Measurements from ENCODE around the gene MINDY4. TPM values are rescaled to one million over a fixed set of nuclear protein-coding genes. Genes with fewer than 3 reads are reported as not detected.

The MINDY4 gene
- total RNA-seq, 2 experiments from 2014 or later: 1.3 to 1.7 TPM

DNA sequence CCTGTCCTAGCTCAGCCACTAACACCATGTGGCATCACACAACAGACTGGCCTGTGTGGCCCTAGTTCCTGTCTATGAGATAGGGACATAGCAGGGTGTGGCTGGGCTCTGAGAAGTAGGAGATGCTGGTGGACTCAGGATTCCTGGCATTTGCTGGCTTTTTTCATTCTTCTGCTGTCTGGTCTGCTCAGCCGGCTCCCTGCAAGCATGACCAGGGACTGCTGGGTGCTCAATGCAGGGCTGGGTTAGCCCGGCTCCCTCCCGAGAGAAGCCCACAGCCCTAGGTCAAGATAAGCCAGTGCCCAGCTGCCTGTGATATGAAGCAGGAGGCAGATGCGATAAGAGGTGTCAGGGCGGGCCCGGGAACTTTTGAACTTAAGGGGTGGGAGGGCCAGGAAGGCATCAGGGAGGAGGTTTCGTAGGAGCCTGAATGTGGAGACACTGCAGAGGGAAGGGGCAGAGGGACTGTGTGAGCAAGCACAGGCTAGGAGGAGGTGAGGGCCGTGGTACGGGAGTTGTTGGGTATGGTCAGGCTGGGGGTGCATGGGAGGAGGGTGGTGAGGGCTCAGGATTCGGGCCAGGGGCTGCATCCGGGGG, 143.9 kb downstream of the MINDY4 start:
- H3K36me3 Mint-ChIP-seq (ENCODE audit: low read depth): no peaks in the 10 kb centered on the region
- no peak overlapping the region for H3K4me3 Mint-ChIP-seq
- no peak for DNase-seq
- H3K9me3 Mint-ChIP-seq: no peaks in the 10 kb centered on the region
- ATAC-seq: no peak
- ChIA-PET POLR2A (no interaction called here), CTCF (no interaction called here)
- no peaks in the 10 kb centered on the region for H3K27me3 Mint-ChIP-seq
- TF ChIP-seq, protein P1, sequence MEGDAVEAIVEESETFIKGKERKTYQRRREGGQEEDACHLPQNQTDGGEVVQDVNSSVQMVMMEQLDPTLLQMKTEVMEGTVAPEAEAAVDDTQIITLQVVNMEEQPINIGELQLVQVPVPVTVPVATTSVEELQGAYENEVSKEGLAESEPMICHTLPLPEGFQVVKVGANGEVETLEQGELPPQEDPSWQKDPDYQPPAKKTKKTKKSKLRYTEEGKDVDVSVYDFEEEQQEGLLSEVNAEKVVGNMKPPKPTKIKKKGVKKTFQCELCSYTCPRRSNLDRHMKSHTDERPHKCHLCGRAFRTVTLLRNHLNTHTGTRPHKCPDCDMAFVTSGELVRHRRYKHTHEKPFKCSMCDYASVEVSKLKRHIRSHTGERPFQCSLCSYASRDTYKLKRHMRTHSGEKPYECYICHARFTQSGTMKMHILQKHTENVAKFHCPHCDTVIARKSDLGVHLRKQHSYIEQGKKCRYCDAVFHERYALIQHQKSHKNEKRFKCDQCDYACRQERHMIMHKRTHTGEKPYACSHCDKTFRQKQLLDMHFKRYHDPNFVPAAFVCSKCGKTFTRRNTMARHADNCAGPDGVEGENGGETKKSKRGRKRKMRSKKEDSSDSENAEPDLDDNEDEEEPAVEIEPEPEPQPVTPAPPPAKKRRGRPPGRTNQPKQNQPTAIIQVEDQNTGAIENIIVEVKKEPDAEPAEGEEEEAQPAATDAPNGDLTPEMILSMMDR (IDR thresholded peaks at IDR 0.05): no peak
- no peak overlapping the region for H3K27ac Mint-ChIP-seq
- no peaks in the 10 kb centered on the region for H3K4me1 Mint-ChIP-seq (ENCODE audit: low read depth)
- intact Hi-C loops (cut with micrococcal nuclease): no loop called here

DNA sequence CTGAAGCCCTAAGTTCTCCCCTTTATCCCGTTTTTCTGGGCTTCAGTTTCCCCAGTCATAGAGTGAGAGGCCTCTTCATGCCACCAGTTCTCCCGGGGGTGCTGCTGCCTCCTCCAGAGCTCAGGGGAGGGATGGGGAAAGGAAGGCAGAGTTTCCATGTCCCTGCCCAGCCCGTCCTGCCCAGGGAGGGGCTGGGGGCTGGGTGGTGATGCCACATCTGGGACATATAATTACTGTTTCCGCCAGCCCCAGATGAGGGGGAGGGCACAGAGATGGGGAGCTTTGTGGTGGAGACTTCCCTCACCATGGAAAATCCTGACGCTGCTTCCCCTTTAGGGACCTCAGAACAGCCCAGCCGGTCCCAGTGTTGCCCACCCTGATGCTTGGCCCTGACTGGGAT, 144.5 kb downstream of the MINDY4 start:
- Mint-ChIP-seq H3K27me3 (no peaks in the 10 kb centered on the region), H3K9me3 (no peaks in the 10 kb centered on the region), H3K4me1 (ENCODE audit: low read depth) (no peaks in the 10 kb centered on the region), H3K4me3 (no peak overlapping the region), H3K36me3 (ENCODE audit: low read depth) (no peaks in the 10 kb centered on the region), H3K27ac (no peak overlapping the region)
- ChIA-PET CTCF (interaction anchor here (1.1 kb wide), 1 partner anchor 68 kb away, joined by 3 read pairs; no protein-coding TSS in a partner anchor), POLR2A (interaction anchor here (0.5 kb wide), 1 partner anchor 161 kb away, joined by 3 read pairs; no protein-coding TSS in a partner anchor)
- intact Hi-C loops (cut with micrococcal nuclease): no loop called here
- TF ChIP-seq, protein P1 (IDR thresholded peaks at IDR 0.05): no peak
- no peak for DNase-seq
- no peak for ATAC-seq

DNA sequence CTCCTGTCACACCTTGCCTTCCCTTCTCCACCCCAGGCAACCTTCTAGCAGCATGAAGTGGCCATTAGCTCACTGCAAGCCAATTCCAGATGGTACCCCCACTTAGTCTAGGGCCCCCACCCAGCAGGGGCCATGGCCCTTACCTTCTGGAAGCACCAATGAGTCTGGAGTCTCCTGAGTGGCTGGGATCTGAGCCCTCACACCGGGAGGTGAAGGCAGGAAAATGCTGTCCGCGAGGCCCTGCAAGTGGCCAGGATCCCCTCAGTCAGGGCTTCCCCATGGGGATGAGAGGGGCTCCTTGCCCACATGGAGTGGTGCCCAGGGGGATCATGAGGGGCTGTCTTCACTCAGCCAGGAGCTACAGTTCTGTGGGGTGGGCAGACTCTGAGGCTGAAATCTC, 145.0 kb downstream of the MINDY4 start:
- ChIA-PET CTCF (interaction anchor here (1.1 kb wide), 1 partner anchor 68 kb away, joined by 3 read pairs; no protein-coding TSS in a partner anchor), POLR2A (interaction anchor here (0.5 kb wide), 1 partner anchor 161 kb away, joined by 3 read pairs; no protein-coding TSS in a partner anchor)
- no peak for DNase-seq
- H3K27me3 Mint-ChIP-seq: no peaks in the 10 kb centered on the region
- TF ChIP-seq, protein P1 (IDR thresholded peaks at IDR 0.05): no peak
- no peak overlapping the region for H3K4me3 Mint-ChIP-seq
- H3K4me1 Mint-ChIP-seq (ENCODE audit: low read depth): no peaks in the 10 kb centered on the region
- no peak overlapping the region for H3K27ac Mint-ChIP-seq
- intact Hi-C loops (cut with micrococcal nuclease): no loop called here
- H3K9me3 Mint-ChIP-seq: no peaks in the 10 kb centered on the region
- no peak for ATAC-seq
- H3K36me3 Mint-ChIP-seq (ENCODE audit: low read depth): no peaks in the 10 kb centered on the region

DNA sequence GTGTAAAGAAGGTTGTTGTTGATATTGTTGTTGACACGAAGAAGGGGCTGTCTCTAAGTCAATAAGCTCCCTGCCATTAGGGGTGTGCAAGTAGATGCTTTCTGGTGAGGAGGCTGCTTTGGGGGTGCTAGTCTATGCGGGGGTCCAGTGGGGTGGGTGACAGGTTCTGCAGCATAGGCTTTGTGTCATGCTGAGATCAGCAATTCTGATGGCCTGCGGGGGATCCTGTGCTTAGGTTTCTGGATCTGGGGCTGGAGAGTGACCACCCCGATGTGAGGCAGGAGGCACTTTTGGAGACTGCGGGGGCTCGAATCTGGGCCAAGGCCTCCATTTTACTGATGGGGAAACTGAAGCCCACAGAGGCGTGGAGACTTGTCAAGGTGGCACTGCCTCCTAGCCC, 145.6 kb downstream of the MINDY4 start:
- no peak for DNase-seq
- Mint-ChIP-seq H3K4me3 (no peak overlapping the region), H3K9me3 (no peaks in the 10 kb centered on the region), H3K27ac (no peak overlapping the region), H3K4me1 (ENCODE audit: low read depth) (no peaks in the 10 kb centered on the region), H3K36me3 (ENCODE audit: low read depth) (no peaks in the 10 kb centered on the region), H3K27me3 (no peaks in the 10 kb centered on the region)
- POLR2A ChIA-PET: no interaction called here
- ATAC-seq: no peak
- TF ChIP-seq, protein P1 (IDR thresholded peaks at IDR 0.05): no peak
- intact Hi-C loops (cut with micrococcal nuclease): no loop called here
- CTCF ChIA-PET: interaction anchor here (1.1 to 1.4 kb wide), 2 partner anchors 22 to 67 kb away, joined by 3 to 5 read pairs; no protein-coding TSS in a partner anchor

DNA sequence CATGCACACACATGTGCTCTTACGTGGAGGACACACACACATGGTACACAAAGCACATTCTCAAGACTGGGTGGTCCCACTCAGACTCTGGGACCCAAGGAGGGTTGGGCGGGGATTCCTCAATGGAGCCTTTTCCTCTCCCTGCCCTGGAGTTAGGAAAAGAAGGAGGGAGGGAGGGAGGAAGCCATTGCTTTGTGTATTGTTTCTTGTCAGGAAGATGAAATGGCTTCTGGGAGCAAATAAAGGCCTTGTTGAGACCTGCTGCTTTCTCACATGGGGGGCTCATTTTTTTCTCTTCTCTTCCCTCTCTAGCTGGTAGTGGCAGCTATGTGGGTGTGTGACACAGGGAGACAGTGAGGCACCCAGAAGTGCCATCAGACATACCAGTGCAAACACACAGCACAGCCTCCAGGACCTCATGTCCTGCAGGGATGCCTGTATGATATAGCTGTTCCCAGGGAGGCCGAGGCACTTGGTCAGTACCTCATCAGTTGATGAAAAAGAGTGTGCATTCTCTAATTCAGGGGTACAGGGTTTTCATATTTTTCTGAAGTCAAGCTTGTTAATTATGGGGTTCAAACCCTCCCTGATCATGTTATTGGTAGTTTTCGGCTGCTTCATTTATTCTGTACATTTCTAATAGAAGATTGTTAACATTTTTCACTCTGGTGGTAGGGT, 146.1 kb downstream of the MINDY4 start:
- Mint-ChIP-seq H3K36me3 (ENCODE audit: low read depth) (no peaks in the 10 kb centered on the region), H3K9me3 (no peaks in the 10 kb centered on the region), H3K4me3 (no peak overlapping the region), H3K4me1 (ENCODE audit: low read depth) (no peaks in the 10 kb centered on the region), H3K27me3 (no peaks in the 10 kb centered on the region), H3K27ac (no peak overlapping the region)
- ATAC-seq: no peak
- TF ChIP-seq, protein P1 (IDR thresholded peaks at IDR 0.05): no peak
- no peak for DNase-seq
- intact Hi-C loops (cut with micrococcal nuclease): no loop called here
- CTCF ChIA-PET: interaction anchor here (1.4 kb wide), 1 partner anchor 21 kb away, joined by 5 read pairs; no protein-coding TSS in a partner anchor
- POLR2A ChIA-PET: no interaction called here
